Smooth muscle cell (in vitro differentiated cells): ENCODE measurements around the gene PARP6. TPM values are rescaled to one million over a fixed set of nuclear protein-coding genes. Genes with fewer than 3 reads are reported as not detected.

Experiments used
- DNase-seq: peaks from one replicate; lab custom pipeline; 2025; ENCODE audit not compliant: unreplicated experiment; lab: John Stamatoyannopoulos, UW
- H2AFZ ChIP-seq: fragments of 200-600 bp; sonication (generic); 2 replicates; pipeline ENCODE4 v1.6.0; 2016; ENCODE audit warnings: antibody characterized with exemption, low read depth, mild to moderate bottlenecking
- H3F3A ChIP-seq: fragments of 200-600 bp; sonication (generic); 2 replicates; pipeline ENCODE4 v1.6.0; 2017; ENCODE audit warnings: antibody characterized with exemption, low read depth
- H3K27ac ChIP-seq: fragments of 200-600 bp; sonication (generic); 2 replicates; pipeline ENCODE4 v1.5.1; 2016; ENCODE audit warnings: low read depth, mild to moderate bottlenecking
- H3K27me3 ChIP-seq: fragments of 200-600 bp; sonication (generic); 2 replicates; pipeline ENCODE4 v1.6.1; 2016; ENCODE audit warnings: low read depth, mild to moderate bottlenecking
- H3K36me3 ChIP-seq: fragments of 200-600 bp; sonication (generic); 2 replicates; pipeline ENCODE4 v1.5.1; 2016; ENCODE audit warnings: low read depth
- H3K4me1 ChIP-seq: fragments of 200-600 bp; sonication (generic); 2 replicates; pipeline ENCODE4 v1.5.1; 2016; ENCODE audit warnings: low read depth
- H3K4me2 ChIP-seq: fragments of 200-600 bp; sonication (generic); 2 replicates; pipeline ENCODE4 v1.6.0; 2016; ENCODE audit warnings: mild to moderate bottlenecking
- H3K4me3 ChIP-seq: fragments of 200-600 bp; sonication (generic); 2 replicates; pipeline ENCODE4 v1.5.1; 2016; ENCODE audit warnings: mild to moderate bottlenecking
- H3K79me2 ChIP-seq: fragments of 200-600 bp; sonication (generic); 2 replicates; pipeline ENCODE4 v1.6.0; 2016; ENCODE audit warnings: low read depth, mild to moderate bottlenecking
- H3K9ac ChIP-seq: fragments of 200-600 bp; sonication (generic); 2 replicates; pipeline ENCODE4 v1.6.0; 2016; ENCODE audit warnings: low read depth
- H3K9me3 ChIP-seq: fragments of 200-600 bp; sonication (generic); replicated peaks from 2 replicates; pipeline ENCODE4 v1.5.1; 2016; ENCODE audit warnings: low read depth
- H4K20me1 ChIP-seq: fragments of 200-600 bp; sonication (generic); 2 replicates; pipeline ENCODE4 v1.6.0; 2016; ENCODE audit warnings: low read depth
- WGBS: methylation state at CpG from one replicate; pipeline ENCODE4 v1.1.7; 2016; ENCODE audit warnings: low lambda C conversion rate; 5-methylcytosine and 5-hydroxymethylcytosine counted together
- polyA plus RNA-seq: library from polyadenylated mRNA; unstranded; fragments of >200 nt; fragmentation: Nextera tagmentation; extraction: Ambion mirVana; gene quantifications from 2 replicates; pipeline ENCODE4 v1.2.1, GENCODE V29; 2016
- total RNA-seq: library from RNA; depleted of rRNA; stranded (reverse); fragments of >200 nt; gene quantifications from 2 replicates; pipeline ENCODE4 v1.2.3, GENCODE V29; 2014
- TF ChIP-seq, protein P1 (sequence below): fragments of 200-600 bp; sonication (generic); IDR thresholded peaks from 2 replicates; pipeline ENCODE4 v1.5.1; 2017; ENCODE audit warnings: borderline replicate concordance, mild to moderate bottlenecking, antibody characterized with exemption; ENCODE audit not compliant: insufficient read depth, poor library complexity, severe bottlenecking

PARP6 gene
- total and polyA plus RNA-seq, 2 experiments from 2014 or later, result 29.2 to 40.3 TPM

DNA sequence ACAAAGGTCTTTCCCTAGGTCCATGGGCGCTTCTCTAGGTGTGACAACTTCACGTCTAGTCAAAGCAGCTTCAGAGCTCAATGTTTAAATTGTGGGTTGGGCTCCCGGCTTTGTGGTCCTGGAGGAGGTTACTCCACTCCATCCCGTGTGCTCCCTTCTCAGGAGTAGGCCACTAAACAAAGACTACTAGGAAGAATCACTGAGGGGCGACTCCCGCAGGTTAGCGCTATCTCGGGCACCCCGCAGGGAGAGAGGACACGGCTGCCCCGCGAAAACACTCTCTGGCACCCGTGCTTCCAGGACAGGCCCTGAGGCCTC lies 500 bp downstream of the PARP6 start:
- Histone ChIP-seq H3K79me2 (peaks cover 31% of the 10 kb centered on the region), H3K9ac (peak overlapping the region; percentile 93), H3K4me1 (peaks cover 13% of the 10 kb centered on the region), H2AFZ (peak overlapping the region; percentile 87), H3K9me3 (no peaks in the 10 kb centered on the region), H3K27me3 (peaks cover 3% of the 10 kb centered on the region), H4K20me1 (peaks cover 15% of the 10 kb centered on the region), H3K4me3 (peak overlapping the region; percentile 95), H3F3A (no peaks in the 10 kb centered on the region), H3K4me2 (peak overlapping the region; percentile 84), H3K27ac (peak overlapping the region; percentile 81), H3K36me3 (no peaks in the 10 kb centered on the region)
- no peak for DNase-seq
- WGBS, result 7% methylated on average over 13 of the region's 13 CpGs
- TF ChIP-seq, protein P1, sequence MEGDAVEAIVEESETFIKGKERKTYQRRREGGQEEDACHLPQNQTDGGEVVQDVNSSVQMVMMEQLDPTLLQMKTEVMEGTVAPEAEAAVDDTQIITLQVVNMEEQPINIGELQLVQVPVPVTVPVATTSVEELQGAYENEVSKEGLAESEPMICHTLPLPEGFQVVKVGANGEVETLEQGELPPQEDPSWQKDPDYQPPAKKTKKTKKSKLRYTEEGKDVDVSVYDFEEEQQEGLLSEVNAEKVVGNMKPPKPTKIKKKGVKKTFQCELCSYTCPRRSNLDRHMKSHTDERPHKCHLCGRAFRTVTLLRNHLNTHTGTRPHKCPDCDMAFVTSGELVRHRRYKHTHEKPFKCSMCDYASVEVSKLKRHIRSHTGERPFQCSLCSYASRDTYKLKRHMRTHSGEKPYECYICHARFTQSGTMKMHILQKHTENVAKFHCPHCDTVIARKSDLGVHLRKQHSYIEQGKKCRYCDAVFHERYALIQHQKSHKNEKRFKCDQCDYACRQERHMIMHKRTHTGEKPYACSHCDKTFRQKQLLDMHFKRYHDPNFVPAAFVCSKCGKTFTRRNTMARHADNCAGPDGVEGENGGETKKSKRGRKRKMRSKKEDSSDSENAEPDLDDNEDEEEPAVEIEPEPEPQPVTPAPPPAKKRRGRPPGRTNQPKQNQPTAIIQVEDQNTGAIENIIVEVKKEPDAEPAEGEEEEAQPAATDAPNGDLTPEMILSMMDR, result no peak

DNA sequence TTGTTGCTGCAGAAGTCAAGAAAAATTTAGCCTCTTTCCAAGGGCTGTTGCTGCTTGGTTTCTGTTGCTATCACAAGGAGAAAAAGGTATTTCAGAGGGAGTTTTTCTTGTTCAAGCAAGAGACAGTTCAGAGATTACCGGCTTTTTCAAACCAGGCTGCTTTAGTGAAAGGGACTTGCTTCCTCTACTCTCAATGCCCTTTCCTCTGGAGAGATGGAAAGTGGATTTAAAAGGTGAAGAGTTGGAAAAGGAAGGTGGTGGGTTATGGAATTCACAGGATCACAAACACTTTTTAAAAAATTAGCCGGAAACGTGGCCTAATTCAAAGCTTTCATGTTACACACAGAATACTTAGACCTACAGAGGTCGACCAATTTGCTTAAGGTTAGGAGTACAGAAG lies 1.1 kb downstream of the PARP6 start:
- Histone ChIP-seq H3K4me2 (peak overlapping the region; percentile 84), H3K9ac (peak overlapping the region; percentile 93), H4K20me1 (peaks cover 15% of the 10 kb centered on the region), H3K36me3 (peaks cover 2% of the 10 kb centered on the region), H3K27me3 (peaks cover 3% of the 10 kb centered on the region), H3K79me2 (peaks cover 31% of the 10 kb centered on the region), H3K4me3 (peak overlapping the region; percentile 95), H3K4me1 (peaks cover 13% of the 10 kb centered on the region), H3F3A (no peaks in the 10 kb centered on the region), H2AFZ (no peak overlapping the region), H3K9me3 (no peaks in the 10 kb centered on the region), H3K27ac (peak overlapping the region; percentile 81)
- TF ChIP-seq, protein P1, result no peak
- DNase-seq, result no peak
- 92% methylated on average over 4 of the region's 4 CpGs for WGBS

DNA sequence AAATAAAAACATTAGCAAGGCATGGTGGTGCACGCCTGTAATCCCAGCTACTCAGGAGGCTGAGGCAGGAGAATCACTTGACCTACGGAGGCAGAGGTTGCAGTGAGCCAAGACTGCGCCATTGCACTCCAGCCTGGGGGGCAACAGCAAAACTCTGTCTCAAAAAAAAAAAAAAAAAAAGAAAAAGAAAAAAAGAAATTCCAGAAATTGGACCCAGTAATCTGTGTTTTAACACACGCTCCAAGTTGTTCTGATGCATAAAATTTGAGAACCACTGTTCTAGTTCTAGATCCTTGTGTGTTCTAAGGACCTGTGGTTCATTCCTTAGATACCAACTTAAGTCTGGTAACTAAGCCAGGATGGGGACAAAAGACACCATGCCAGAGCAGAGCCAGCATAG lies 2.6 kb downstream of the PARP6 start:
- Histone ChIP-seq H2AFZ (no peak overlapping the region), H3K4me1 (peaks cover 13% of the 10 kb centered on the region), H3K4me3 (no peak overlapping the region), H3K9me3 (no peaks in the 10 kb centered on the region), H3K79me2 (peaks cover 31% of the 10 kb centered on the region), H3K36me3 (peaks cover 10% of the 10 kb centered on the region), H4K20me1 (peaks cover 15% of the 10 kb centered on the region), H3F3A (no peaks in the 10 kb centered on the region), H3K27ac (no peak overlapping the region), H3K9ac (no peak overlapping the region), H3K27me3 (no peaks in the 10 kb centered on the region), H3K4me2 (no peak overlapping the region)
- no peak for DNase-seq
- TF ChIP-seq, protein P1, result no peak
- 96% methylated on average over 4 of the region's 4 CpGs for WGBS

DNA sequence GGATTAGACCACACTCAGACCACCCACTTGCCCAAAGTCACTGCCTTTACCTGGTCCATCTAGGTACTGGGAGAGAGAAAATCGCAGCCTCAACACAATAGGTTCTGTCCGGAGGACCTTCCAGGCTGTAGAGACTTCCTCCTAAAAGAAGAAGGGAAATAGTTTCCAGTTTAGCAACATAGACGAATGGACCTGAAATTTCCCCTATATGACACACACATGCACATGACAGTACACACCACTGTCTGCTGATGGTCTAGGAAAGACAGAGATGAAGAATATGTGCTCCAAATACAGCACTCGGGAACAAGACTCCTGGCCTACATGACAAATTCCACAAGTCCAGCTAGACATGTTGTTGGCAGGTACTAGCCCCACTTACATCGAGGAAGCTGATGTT lies 7.3 kb downstream of the PARP6 start:
- H4K20me1 ChIP-seq, result peaks cover 15% of the 10 kb centered on the region
- H3K36me3 ChIP-seq, result peaks cover 50% of the 10 kb centered on the region
- TF ChIP-seq, protein P1, result no peak
- H3K4me3 ChIP-seq, result no peak overlapping the region
- peaks cover 9% of the 10 kb centered on the region for H3K79me2 ChIP-seq
- no peak overlapping the region for H3K4me2 ChIP-seq
- DNase-seq, result no peak
- H3K9ac ChIP-seq, result no peak overlapping the region
- H3K27me3 ChIP-seq, result no peaks in the 10 kb centered on the region
- no peaks in the 10 kb centered on the region for H3F3A ChIP-seq
- H2AFZ ChIP-seq, result no peak overlapping the region
- H3K27ac ChIP-seq, result no peak overlapping the region
- no peaks in the 10 kb centered on the region for H3K4me1 ChIP-seq
- H3K9me3 ChIP-seq, result no peaks in the 10 kb centered on the region
- 97% methylated on average over 5 of the region's 5 CpGs for WGBS
